Right ventricle myocardium inferior (tissue), 1 donor: Measurements from ENCODE around the gene CHI3L2. TPM values are rescaled to one million over a fixed set of nuclear protein-coding genes. Genes with fewer than 3 reads are reported as not detected.
"Not testable (repeated sequence)": the region's sequence is repeated elsewhere in the genome, so short reads cannot be mapped to it uniquely, and the experiment has no call there.

Experiments
- ATAC-seq: fragments of 200-7000 bp; cut with Tn5 transposase; one replicate; pipeline ENCODE4 v1.9.1; 2020; ENCODE audit warnings: mild to moderate bottlenecking, moderate library complexity
- DNase-seq: peaks from one replicate; pipeline ENCODE4 v3.0.0; 2021; ENCODE audit errors: missing footprints
- intact Hi-C: fragments of 100-400 bp; cut with DNase I; formaldehyde crosslinking; loops from one replicate; pipeline ENCODE4 v1.11.0; 2022
- total RNA-seq: library from RNA; stranded (reverse); fragmentation: NEBNext Ultra II Directional; extraction: Animal tissue kit (Norgen Biotek cat#: 25700); gene quantifications from one replicate; pipeline ENCODE4 v1.2.1, GENCODE V29; 2021
- donor health status: DM: no; HTN: yes; CAD: no; lungs with severe emphysema.

The CHI3L2 gene
- total RNA-seq, 1 donor from 2014 or later: 7.5 TPM

DNA sequence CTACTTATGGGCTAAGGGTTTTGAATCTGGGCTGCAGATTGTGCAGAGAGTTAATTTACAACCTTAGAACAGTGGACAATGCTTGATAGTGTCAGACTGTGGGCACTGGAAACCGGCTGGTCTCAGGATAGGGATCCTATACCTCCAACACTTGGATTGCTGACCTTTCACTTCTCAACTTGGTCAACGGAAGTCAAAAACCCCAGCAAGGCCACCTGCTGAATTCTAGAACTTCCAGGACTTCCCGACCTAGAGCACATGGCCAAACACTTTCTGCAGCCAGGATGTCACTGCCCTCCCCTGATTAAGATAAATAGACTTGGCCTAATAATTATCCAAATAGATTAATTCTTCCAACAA, 26.7 kb upstream of the CHI3L2 start:
- ATAC-seq: no peak
- no peak for DNase-seq
- intact Hi-C loops: no loop called here

DNA sequence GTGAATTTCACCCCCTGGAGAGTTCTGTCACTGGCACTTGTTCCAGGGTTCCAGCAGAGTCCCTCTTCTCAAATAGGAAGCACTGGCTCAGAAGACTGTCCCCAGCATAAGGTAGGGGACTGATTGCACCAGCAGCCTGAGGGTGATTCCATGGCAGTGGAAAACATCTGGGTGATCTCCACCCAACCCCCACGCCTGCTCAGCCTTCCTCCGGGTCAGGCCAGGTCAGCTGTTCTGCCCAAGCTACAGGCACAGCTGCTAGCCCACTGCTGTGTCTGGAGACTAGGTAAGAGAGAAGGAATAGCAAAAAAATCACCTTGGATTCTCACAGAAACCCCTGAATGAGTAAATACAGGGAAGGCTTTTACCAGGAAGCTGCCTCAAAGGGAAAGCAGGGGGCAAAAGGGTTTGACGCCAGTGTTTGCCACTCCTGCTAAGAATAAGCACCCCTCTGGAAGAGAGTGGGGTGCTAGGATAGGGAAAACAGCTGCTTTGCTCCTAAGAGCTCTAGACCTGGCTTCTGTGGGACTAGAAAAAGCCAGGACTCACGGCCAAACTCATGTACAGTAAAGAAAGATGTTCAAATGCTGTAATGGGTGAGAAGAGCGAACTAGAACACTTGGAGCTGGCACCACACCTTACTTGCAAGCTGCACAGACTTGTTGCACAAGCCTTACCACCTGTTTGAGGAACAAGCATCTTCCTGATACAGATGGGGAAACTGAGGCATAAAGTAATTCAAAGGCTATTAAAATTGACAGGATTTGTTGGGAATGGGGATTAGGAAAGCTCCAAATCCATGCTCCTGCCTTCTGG, 26.0 kb upstream of the CHI3L2 start:
- ATAC-seq (no peak), DNase-seq (no peak)
- intact Hi-C loops: no loop called here

DNA sequence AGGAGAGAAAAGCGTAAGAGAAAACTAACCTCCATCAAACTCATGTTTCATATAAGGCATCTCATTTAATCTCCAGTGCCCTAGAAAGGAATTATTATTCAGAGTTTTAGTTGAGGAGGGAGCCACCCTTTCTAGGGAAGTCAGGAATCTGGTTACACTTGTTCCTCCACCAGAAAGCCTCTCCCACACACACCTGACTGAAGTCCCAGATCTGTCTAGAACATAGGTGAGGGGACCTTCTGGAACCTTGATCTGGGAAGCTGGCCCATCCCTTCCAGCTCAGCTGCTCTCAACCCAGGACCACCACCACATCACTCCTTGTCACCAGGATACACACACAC, 25.2 kb upstream of the CHI3L2 start:
- no peak for DNase-seq
- intact Hi-C loops: no loop called here
- ATAC-seq: no peak

DNA sequence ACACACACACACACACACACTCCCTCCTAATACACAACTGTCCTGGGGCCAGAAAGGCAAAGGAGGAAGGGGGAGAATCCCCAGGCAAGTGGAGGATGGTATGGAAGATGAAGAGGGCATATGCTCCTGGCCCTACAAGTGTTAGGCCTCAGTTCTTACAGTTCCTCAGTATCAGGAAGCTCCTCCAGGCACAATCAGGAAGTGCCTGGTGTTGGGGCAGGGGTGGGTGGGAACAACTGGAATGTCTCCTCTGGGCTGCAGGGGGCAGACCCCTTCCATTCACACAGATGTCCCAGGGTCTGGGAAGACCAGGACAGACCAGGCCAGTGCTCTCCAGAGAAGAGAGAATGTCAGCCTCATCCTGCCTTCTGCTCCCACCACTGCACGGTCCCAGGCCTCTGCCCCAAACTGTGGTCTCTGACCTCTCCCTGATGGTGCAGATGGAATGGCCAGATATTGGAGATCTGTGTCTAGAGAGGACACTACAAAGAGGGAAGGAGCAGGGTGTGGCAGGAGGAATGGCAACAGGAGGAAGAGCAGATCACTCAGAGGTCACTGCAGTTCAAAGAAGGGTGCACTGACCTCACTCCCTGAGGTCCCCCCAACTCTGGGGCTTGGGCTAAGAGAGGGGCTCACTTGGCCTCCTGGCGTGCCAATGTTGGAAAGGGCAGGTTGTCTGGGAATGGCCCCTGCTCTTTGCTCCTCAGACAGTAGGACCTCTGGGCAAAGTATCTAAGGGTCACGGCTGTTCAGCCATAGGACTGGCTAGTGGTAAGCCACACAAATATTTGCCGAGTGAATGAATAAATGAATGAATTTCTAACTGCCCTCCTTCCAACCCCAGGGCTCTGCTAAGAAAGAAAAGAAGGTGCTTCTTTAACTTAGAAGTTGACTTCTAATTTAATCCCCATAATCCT, 24.5 kb upstream of the CHI3L2 start:
- ATAC-seq (no peak), DNase-seq (no peak)
- intact Hi-C loops: no loop called here

DNA sequence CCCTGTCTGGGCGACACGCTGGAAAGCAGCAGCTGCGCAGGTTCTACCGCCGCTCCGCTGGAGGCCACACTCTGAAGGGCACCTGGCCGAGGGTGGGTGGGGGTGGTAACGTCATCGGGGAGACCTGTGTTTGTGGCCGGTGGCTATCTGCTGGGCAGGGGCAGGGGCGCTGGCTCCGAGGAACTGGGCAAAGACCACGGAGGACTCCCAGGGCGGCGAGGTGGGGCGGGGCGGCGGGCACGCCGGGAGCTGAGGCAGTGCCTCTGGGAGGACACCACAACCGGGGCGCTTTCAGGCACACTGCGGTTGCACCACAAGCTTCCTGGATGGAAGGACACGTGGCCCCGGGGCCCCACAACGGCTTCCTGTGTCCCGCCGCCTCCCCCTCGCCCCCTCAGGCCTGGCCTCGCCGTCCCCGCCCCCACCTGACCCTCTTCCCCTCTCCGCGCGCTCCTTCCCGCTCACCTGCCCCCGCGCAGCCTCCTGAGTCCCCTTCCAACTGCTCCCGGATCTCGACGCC, 23.8 kb upstream of the CHI3L2 start:
- intact Hi-C loops: no loop called here
- ATAC-seq (peak; percentile 58), DNase-seq (peak; percentile 93)

DNA sequence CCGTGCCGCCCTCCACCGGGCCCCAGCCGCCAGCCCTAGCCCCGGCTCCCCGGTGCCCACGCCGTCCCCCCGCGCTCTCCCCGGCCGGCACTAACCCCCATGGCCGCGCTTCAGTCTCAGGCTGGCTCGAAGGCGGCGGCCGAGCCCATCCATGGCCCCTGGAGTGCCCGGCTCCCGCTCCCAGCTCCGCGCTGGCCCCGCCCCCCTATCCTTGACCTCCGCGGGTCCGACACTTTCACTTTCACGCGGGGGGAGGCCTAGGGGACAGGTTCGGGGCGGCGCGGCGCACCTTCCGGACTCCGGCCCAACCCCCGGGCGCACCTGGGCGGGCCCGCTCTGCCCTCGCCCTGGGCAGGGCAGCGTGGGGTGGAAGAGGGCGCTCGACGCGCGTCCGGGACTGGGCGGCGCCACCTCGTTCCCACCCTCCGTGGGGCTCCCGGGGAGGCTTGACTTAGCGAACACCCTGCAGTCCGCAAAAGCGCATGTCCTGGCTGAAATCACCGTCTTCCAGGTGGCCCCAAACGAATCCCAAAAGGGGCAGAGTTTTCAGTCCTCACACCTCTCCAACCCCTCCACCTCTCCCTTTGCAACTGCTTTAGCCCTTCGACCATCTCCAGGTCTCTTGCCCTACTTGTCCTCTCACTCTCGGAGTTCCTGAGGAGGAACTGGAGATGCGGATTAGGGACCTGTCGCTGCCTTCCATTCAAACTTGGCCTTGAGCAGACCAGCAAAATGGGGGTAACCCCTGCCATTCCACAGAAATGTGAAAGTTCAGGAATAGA, 23.1 kb upstream of the CHI3L2 start:
- peak; percentile 72 for ATAC-seq
- intact Hi-C loops: no loop called here

DNA sequence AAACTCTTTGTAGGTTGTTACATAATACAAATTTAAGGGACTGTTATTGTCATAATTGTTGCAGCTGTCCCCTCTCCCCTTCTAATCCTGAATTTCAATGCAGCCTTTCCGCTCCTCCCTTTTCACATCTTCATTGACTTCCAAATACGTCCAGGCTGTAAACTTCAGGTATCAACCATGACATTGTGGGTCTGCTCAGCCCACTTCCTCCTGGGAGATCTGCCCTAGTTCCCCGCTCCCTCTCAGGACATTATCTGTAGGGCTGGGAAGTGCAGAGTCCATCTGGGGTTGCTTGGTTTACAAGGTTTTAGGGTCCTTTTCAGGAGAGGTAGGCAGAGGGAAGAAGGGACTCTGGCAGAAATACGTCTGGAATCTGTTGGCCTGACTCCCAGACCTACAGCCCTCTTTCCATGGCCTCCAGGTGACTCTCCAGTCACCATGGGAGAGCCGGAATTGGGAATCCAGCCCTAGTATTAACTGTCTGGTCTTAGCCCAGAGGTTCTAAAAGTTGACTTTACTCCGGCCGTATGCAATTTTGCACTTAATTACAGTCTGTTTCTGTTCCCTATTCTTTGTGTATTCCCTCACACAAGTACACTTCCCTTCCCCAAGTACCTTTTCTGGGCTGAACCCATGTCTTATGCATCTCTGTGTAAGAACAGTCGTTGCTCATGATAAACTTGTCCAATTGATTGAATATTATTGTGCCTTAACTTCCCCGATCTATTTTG, 22.4 kb upstream of the CHI3L2 start:
- ATAC-seq (no peak), DNase-seq (no peak)
- intact Hi-C loops: no loop called here

More for the DNA sequence above, 23.1 kb upstream of the CHI3L2 start:
- DNase-seq: peak; percentile 83

DNA sequence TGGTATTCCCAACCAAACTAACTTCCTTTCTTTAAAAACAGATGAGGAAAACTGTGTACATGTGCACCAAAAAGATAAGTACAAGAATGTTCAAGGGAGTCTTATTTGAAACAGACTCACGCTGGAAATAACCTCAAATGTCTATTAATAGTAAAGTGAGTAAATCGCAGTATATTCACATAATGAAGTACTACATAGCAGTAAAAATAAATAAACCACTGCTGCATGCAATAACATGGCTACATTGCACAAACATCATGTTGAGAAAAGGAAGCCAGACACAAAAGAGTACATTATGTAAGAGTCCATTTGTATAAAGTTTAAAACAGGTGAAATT, 21.8 kb upstream of the CHI3L2 start:
- no peak for DNase-seq
- intact Hi-C loops: no loop called here
- ATAC-seq: no peak

DNA sequence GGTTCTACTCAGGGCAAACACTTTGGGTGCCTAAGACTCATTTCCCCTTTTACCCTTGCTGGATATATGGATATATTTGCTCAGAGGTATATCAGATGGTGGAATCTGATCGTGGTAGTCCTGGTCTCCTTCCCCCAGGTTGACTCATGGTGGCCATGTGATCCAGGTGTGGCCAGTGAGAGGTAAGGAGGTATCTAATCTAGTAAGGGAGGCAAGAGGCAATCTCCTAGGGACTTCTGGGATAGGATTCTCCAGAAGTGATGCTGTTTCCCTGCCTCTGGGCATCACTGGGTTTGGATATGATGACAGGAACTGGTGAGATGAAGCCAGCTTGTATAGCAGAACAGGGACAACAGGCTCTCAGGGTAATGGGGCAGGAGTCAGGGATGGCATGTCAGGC, 18.6 kb upstream of the CHI3L2 start:
- intact Hi-C loops: no loop called here
- no peak for DNase-seq

DNA sequence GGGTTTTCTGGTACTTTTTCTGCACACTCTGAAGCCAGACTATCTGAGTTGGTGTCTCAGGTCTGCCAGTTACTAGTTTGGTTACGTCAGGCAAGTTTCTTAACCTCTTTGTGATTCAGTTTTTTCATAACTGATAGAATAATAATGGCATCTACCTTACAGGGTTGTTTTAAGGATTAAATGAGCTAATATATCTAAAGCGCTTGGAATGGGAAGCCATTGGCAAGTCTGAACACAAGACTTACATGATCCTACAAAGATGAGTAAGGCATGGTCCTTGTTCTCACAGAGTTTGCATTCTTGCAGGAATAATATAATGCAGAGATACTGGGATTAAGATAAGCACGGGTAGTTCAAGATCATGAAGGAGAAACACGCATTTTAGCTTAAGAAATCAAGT, 17.9 kb upstream of the CHI3L2 start:
- no peak for ATAC-seq
- no peak for DNase-seq
- intact Hi-C loops: no loop called here

More for the DNA sequence above, 18.6 kb upstream of the CHI3L2 start:
- ATAC-seq: no peak

DNA sequence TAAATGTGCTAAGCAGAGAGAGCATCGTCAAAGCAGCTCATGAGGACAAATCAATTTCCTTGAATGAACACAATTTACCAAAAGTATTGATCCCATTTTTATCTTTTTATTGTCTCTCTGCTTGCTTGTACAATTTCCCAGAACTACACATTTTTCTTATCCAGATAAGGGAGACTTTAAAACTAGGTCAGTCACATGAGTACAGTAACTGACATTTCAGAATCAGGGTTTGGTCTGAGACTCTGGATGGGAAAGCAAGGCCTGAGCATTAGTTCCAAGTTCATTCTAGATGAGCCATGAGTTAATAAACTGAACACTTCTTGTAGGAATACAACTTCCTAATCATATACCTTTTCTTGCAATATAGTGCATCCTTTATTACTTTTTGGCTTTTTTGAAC, 15.6 kb upstream of the CHI3L2 start:
- DNase-seq: no peak
- no peak for ATAC-seq
- intact Hi-C loops: no loop called here

DNA sequence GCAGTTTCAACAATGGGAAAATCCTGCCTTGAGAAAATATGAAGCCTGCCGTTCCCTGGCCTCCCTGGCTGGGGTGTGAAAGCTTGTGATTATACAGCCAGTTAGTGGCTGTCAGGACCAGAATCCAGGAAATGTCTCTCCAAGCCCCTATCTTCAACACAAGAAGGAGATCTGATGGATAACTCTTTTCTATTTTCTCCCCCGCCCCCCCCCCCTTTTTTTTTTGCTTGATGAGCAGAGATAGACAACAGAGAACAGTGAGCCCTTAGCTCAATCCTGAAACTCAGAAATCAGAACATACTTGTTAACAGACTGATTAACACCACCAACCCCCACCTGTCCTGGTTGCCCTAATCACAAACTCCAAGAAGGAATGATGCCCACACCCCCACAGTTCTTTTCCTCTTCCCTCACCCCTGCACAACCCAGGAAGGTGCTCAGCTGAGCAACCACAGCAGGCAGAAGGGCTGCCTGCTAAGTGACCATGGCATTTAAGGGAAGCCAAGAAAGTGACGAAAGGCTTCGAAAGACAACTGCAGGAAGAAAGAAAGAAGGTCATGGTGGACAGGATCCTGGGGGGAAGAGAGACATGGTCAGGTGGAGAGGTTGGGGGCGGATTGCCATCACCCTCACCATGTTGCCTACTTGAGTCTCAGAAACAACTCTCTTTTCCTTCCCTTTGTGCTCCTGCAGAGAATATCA, 14.7 kb upstream of the CHI3L2 start:
- ATAC-seq: no peak
- no peak for DNase-seq
- intact Hi-C loops: no loop called here

DNA sequence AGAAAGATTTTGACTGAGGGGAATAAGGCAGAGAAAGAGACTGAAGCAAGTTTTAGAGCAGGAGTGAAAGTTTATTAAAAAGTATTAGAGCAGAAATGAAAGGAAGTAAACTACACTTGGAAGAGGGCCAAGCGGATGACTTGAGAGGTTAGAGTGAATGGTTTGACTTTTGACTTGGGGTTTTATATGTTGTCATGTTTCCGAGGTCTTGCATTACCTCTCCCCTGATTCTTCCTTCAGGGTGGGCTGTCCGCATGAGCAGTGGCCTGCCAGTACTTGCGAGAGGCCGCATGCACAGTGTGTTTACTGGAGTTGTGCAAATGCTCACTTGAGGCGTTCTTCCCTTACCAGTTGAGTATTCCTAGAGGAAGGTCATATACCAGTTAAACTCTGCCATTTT, 14.1 kb upstream of the CHI3L2 start:
- intact Hi-C loops: no loop called here

DNA sequence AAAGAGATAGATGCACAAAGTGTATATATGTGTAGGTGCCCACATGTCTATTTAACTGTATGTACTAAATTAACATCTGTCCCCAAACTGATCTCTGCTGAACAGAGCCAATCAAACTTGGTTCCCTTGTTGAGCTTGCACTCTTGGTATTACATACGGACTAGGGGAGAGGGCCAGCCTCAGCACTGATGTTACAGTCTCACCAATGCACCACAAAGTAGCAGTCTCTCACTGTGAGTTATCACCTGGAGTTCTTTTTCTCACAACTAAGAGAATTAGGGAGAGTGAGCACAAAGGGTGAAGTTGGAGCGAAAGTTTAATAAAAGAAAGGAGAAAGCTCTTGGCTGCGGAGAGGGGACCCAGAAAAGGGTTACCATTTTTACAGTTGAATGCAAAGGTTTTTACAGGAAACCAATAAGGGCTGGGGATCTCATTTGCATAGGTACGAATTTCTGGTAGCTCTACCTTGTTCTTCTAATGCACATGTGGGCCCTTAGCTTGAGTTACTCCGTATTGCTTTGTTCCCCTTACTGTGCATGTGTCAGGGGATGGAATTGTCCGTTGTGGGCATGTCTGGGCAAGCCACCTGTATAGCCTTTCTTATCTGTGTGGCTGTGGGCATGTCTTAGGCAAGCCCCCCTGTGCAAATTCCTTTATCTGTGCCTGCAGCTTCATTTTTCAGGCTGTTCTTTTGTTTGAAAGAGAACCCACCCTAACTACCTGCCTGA, 13.3 kb upstream of the CHI3L2 start:
- ATAC-seq: no peak
- intact Hi-C loops: no loop called here
- DNase-seq: no peak

More for the DNA sequence above, 14.1 kb upstream of the CHI3L2 start:
- no peak for ATAC-seq
- DNase-seq: no peak

DNA sequence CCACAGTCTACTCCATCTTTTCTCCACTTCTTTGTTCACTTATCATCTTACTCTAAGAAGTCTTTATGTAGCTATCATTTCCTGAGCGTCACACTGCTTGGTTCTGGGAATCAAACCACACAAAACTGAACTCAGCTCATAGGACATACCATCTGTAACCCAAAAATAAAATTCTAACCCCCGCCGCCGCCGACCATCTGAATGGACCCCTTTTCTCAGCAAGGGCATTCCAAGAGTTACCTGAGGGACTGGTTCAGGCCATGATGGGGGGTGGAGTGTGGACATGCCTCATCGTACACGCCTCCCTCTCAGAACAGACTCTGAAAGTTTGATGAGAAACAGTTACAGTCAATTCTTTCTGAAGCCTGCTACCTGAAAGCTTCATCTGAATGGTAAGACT, 12.6 kb upstream of the CHI3L2 start:
- DNase-seq (no peak), ATAC-seq (no peak)
- intact Hi-C loops: no loop called here

DNA sequence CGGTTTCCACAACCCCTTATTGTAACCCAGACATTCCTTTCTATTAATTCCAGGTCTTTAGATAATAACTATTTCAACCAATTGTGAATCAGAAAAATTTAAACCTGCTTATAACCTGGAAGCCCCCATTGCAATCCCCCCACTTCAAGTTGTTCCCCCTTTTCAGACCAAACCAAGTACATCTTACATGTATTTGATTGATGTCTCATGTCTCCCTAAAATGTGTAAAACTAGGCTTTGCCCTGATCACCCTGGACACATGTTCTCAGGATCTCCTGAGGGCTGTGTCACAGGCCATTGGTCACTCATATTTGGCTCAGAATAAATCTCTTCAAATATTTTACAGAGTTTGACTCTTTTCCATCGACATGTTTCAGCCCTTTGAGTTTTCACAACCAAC, 12.2 kb upstream of the CHI3L2 start:
- ATAC-seq, DNase-seq, intact Hi-C loops: not testable (repeated sequence)

DNA sequence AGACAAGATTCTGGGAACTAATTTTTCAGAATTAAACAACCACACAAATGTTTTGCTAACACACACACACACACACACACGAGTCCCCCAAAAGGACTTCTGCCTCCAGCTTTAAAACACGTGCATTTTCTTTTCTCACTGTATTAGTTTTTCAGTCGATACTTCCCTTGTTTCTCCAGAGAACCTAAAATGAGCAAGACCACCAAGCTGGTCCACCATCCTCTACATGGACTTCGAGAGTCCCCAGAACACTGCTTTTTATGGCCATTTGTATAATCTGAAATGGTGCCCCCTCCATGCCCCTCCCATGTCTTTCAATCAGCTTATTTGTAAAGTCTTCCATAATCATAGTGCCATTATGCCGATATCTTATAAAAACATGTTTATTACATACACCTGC, 10.8 kb upstream of the CHI3L2 start:
- DNase-seq (no peak), ATAC-seq (no peak)
- intact Hi-C loops: no loop called here
